SU-DHL-6 (cell line): ENCODE data around the gene TP53BP2.

Source experiments
- EZH2phosphoT487 ChIP-seq: fragments of 200-600 bp; sonication (generic), shearing (Covaris generic); conservative IDR thresholded peaks from 2 replicates; pipeline ENCODE4 v1.6.1; 2018; ENCODE audit warnings: mild to moderate bottlenecking, antibody characterized with exemption, low read length, moderate library complexity, mixed read lengths
- TF ChIP-seq, protein P1 (sequence below): fragments of 200-600 bp; sonication (generic); IDR thresholded peaks from one replicate; pipeline ENCODE4 v1.5.1; 2017; ENCODE audit warnings: antibody characterized with exemption, mild to moderate bottlenecking, low read length, moderate library complexity; ENCODE audit not compliant: insufficient read depth, poor library complexity, severe bottlenecking

DNA sequence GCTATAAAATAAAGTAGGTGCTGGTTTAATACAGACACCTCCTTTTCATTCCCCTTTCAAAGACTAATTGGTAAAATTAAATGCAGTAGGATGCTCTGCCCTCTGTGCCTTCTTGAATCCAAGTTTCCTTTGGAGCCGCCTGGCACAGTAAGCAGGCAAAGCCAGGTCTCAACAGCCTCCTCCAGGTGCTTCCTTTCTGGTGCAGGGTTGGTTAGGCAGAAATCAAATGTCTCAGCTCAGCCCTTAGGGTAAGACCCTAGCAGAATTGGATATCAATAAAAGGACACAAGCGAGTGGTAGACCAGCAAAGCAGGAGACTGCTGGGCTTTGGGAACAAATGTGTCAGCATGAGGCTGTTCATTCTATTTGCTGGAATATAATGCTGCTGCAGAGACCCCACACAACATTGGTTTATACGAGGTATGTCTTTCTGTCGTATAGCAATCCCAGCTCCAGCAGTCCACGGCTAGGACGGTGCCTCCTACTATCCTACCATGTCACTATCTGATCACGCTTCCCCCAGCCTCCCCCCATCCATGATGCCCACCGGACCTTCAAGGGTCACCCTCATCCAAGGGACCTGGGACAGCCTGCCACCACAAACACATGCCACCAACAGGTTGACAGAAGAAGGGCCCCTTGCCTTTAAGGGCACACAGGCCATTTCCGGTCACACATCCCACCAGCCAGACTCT, 75.0 kb downstream of the TP53BP2 start:
- TF ChIP-seq, protein P1, sequence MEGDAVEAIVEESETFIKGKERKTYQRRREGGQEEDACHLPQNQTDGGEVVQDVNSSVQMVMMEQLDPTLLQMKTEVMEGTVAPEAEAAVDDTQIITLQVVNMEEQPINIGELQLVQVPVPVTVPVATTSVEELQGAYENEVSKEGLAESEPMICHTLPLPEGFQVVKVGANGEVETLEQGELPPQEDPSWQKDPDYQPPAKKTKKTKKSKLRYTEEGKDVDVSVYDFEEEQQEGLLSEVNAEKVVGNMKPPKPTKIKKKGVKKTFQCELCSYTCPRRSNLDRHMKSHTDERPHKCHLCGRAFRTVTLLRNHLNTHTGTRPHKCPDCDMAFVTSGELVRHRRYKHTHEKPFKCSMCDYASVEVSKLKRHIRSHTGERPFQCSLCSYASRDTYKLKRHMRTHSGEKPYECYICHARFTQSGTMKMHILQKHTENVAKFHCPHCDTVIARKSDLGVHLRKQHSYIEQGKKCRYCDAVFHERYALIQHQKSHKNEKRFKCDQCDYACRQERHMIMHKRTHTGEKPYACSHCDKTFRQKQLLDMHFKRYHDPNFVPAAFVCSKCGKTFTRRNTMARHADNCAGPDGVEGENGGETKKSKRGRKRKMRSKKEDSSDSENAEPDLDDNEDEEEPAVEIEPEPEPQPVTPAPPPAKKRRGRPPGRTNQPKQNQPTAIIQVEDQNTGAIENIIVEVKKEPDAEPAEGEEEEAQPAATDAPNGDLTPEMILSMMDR = no peak
- no peak for TF ChIP-seq EZH2phosphoT487
